ENCODE measurements around the gene ANKS1B. TPM values are rescaled to one million over a fixed set of nuclear protein-coding genes. Genes with fewer than 3 reads are reported as not detected.

ANKS1B gene
- total RNA-seq, 1 donor from 2014 or later: 0.46 TPM

GRCh38 chr12:99142651-99143050 is 842.1 kb downstream of the ANKS1B start:
- no peak for TF ChIP-seq CTCF (conservative IDR thresholded peaks at IDR 0.05; ENCODE audit: low read depth, low read length)
- no peak for DNase-seq (ENCODE audit: low read depth)
- no peak overlapping the region for H3K4me3 ChIP-seq (ENCODE audit: low read depth, low read length)

DNA sequence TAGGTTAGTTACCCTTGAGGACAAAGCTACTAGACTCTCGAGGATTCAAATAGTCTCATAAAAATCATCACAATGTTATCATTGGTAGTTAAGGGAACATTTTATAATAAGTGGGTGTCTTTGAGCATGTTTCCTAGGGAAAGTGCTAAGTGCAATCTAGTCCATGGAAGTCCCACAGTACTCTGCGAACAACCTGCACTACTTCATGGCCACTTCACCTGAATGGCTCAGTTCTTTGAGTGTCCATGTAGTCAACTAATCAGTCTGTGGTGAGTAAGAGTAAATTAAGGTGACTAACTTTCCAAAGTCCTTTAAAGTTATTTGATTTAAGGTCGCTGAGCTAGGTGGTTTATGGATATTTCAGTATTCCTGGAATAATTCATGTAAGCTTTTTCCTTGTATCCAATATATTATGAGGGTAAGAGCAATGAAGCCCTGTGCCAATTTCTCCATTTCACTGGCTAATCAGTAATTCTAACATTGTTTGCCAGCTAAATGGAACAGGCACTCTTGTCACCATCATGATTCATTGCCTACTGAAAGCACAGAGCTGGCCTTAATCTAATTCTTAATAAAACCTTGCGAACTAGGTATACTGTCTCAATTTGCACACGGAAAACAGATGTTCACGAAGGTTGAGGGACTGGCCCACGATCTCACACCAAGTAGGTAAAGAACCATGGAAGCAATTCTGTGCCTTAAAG is 844.6 kb downstream of the ANKS1B start:
- DNase-seq (ENCODE audit: low read depth): no peak
- TF ChIP-seq CTCF (conservative IDR thresholded peaks at IDR 0.05; ENCODE audit: low read depth, low read length): no peak
- H3K4me3 ChIP-seq (ENCODE audit: low read depth, low read length): no peak overlapping the region

DNA sequence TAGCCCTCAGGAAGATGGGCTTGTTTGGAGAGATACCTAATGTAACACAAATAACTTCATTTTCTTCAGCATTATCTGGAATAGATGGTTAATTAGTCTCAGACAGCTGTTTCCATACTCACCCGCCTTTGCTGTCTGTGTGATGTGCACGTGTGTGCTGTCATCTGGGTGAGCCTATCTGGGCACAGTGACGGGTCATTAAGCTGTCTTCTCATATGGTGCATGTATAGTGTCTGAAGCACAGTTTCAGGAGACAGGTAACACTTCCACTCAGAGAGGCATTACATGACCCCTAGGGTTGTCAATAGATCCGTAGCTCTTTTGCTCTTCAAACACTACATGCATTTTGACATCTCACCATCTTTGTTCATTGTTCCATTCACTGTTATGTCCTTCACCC is 846.3 kb downstream of the ANKS1B start:
- no peak for TF ChIP-seq CTCF (conservative IDR thresholded peaks at IDR 0.05; ENCODE audit: low read depth, low read length)
- no peak for DNase-seq (ENCODE audit: low read depth)

GRCh38 chr12:99137124-99137855 is 847.4 kb downstream of the ANKS1B start:
- no peak overlapping the region for H3K4me3 ChIP-seq (ENCODE audit: low read depth, low read length)
- TF ChIP-seq CTCF (conservative IDR thresholded peaks at IDR 0.05; ENCODE audit: low read depth, low read length): no peak
- no peak for DNase-seq (ENCODE audit: low read depth)

More for the DNA sequence above, 846.3 kb downstream of the ANKS1B start:
- H3K4me3 ChIP-seq (ENCODE audit: low read depth, low read length): no peak overlapping the region

DNA sequence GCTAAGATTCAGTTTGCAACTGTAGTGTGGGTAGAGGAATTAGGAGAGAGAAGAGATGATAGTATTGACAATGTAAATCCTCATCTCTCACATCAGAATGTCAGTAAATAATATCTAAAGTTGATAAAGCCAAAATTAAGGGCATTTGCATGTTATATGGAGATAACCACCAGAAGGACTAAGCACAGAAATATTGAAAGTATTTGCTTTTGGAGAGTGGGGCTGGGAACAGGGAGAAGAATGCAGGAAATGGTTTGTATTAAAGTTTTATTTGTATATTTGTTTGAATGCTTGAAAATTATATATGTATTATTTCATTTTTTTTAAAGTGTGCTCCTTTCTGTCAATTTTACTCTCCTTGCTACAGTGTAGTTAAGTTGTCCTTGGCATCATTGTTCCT is 848.2 kb downstream of the ANKS1B start:
- DNase-seq (ENCODE audit: low read depth): no peak
- H3K4me3 ChIP-seq (ENCODE audit: low read depth, low read length): no peak overlapping the region
- no peak for TF ChIP-seq CTCF (conservative IDR thresholded peaks at IDR 0.05; ENCODE audit: low read depth, low read length)

DNA sequence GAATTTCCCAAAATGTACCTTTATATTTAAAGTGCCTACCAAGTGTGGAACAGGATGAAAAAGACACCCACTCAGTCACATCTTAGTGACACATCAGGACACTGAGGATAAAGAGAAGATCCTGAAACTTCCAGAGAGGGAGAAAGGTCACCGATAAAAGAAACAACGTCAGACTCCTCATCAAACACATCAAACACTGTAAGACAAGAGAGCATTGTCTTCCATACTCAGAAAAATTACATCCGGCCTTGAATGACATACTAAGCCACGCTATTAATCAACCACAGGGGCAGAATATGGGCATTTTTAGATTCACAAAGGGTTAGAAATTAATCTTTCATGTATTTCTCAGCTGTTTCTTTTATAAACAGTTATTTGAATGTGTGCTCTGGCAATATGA is 849.4 kb downstream of the ANKS1B start:
- no peak for DNase-seq (ENCODE audit: low read depth)
- no peak for TF ChIP-seq CTCF (conservative IDR thresholded peaks at IDR 0.05; ENCODE audit: low read depth, low read length)
- H3K4me3 ChIP-seq (ENCODE audit: low read depth, low read length): no peak overlapping the region
